ENCODE data around the gene KSR1.
A peak's percentile ranks its signal among the peaks of the same experiment; 100 is the strongest.

Gene KSR1

GRCh38 chr17:27475070-27475673 is 18.9 kb downstream of the KSR1 start:
- DNase-seq: peak; percentile 50

GRCh38 chr17:27475981-27476895 is 20.0 kb downstream of the KSR1 start:
- DNase-seq: no peak

- DNase-seq: no peak
These were observed 21.0 kb downstream of the KSR1 start for GRCh38 chr17:27477050-27477888.

- DNase-seq: no peak
These were observed 21.9 kb downstream of the KSR1 start for GRCh38 chr17:27477971-27478684.

GRCh38 chr17:27478901-27479538 is 22.8 kb downstream of the KSR1 start:
- no peak for DNase-seq

GRCh38 chr17:27479838-27480237 is 23.6 kb downstream of the KSR1 start:
- DNase-seq: no peak

- DNase-seq: no peak
These were observed 24.5 kb downstream of the KSR1 start for GRCh38 chr17:27480699-27481098.

- no peak for DNase-seq
These were observed 25.1 kb downstream of the KSR1 start for GRCh38 chr17:27481327-27481726.

- DNase-seq: no peak
These were observed 28.9 kb downstream of the KSR1 start for GRCh38 chr17:27485125-27485524.

GRCh38 chr17:27485716-27486495 is 29.7 kb downstream of the KSR1 start:
- DNase-seq: no peak

- DNase-seq: no peak
These were observed 30.5 kb downstream of the KSR1 start for GRCh38 chr17:27486741-27487140.

- no peak for DNase-seq
These were observed 32.0 kb downstream of the KSR1 start for GRCh38 chr17:27488231-27488630.

GRCh38 chr17:27489045-27489715 is 32.9 kb downstream of the KSR1 start:
- DNase-seq: no peak

GRCh38 chr17:27490391-27490790 is 34.1 kb downstream of the KSR1 start:
- DNase-seq: no peak

- DNase-seq: no peak
These were observed 35.5 kb downstream of the KSR1 start for GRCh38 chr17:27491713-27492190.

GRCh38 chr17:27492470-27492869 is 36.2 kb downstream of the KSR1 start:
- no peak for DNase-seq

- DNase-seq: no peak
These were observed 36.8 kb downstream of the KSR1 start for GRCh38 chr17:27493088-27493487.

GRCh38 chr17:27494192-27495091 is 38.2 kb downstream of the KSR1 start:
- DNase-seq: no peak

- DNase-seq: no peak
These were observed 39.2 kb downstream of the KSR1 start for GRCh38 chr17:27495460-27495859.

- no peak for DNase-seq
These were observed 39.8 kb downstream of the KSR1 start for GRCh38 chr17:27496005-27496404.

All from activated CD4-positive, CD25-positive, alpha-beta regulatory T cell treated with anti-CD3 and anti-CD28 coated beads, Interleukin-2, amount 50 U/mL, for 72 hours (primary cell).